ENCODE results near the gene SDF4.

GRCh38 chr1:1215080-1215676 lies 16.6 kb downstream of the SDF4 start:
- TF ChIP-seq CTCF (IDR thresholded peaks at IDR 0.05) (no peak), EP300 (IDR thresholded peaks at IDR 0.05) (no peak), POLR2A (IDR thresholded peaks at IDR 0.05) (no peak)
